Stimulated activated memory B cell treated with anti-CD40 and anti-IgM and Interleukin-4, amounts not matched to agents 10 μg/mL and 1 μg/mL and 100 μg/mL, for 72 hours (primary cell): ENCODE results near the gene OR2AG1.

Source experiments
- ATAC-seq: fragments of 150-1000 bp; cut with Tn5 transposase; 2 replicates; pipeline ENCODE4 v1.10.0; 2021
- H3K27ac Mint-ChIP-seq: one replicate; pipeline ENCODE4 v1.8.0; 2022; ENCODE audit warnings: mild to moderate bottlenecking, mixed read lengths
- H3K27me3 Mint-ChIP-seq: one replicate; pipeline ENCODE4 v1.8.0; 2022; ENCODE audit warnings: mixed read lengths
- H3K36me3 Mint-ChIP-seq: one replicate; pipeline ENCODE4 v1.8.0; 2022; ENCODE audit warnings: mixed read lengths
- H3K4me1 Mint-ChIP-seq: one replicate; pipeline ENCODE4 v1.8.0; 2022; ENCODE audit warnings: mixed read lengths
- H3K4me3 Mint-ChIP-seq: one replicate; pipeline ENCODE4 v1.8.0; 2022; ENCODE audit warnings: mild to moderate bottlenecking, moderate library complexity, mixed read lengths
- H3K9me3 Mint-ChIP-seq: one replicate; pipeline ENCODE4 v1.8.0; 2022; ENCODE audit warnings: mixed read lengths

Gene OR2AG1, protein sequence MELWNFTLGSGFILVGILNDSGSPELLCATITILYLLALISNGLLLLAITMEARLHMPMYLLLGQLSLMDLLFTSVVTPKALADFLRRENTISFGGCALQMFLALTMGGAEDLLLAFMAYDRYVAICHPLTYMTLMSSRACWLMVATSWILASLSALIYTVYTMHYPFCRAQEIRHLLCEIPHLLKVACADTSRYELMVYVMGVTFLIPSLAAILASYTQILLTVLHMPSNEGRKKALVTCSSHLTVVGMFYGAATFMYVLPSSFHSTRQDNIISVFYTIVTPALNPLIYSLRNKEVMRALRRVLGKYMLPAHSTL

DNA sequence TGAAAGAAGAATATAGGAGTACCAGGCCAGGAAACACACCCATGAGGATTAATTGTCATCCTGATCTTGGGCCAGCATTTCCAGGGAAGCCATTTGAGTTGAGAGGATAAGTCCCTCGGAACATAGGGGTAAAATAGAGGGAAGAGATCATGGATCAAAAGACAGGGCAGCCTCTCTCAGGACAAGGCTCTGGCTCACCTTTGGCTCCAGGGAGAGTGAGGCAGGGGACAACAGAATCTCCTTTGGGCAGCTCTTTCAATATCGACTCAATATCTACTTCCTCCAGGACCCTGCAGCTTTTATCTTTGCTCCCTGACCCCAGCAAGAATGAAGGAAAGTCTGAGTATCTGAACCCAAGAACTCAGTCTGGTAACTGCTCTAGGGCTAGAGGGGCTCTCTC is at the start of gene OR2AG1:
OR2AG1 (plus strand) TSS at position 301 of the 400 bp plus-strand sequence. CDS start 2,018 bp downstream, outside the sequence.
- Mint-ChIP-seq H3K27me3 (peaks cover 6% of the 10 kb centered on the region), H3K9me3 (no peaks in the 10 kb centered on the region), H3K4me3 (no peak within 1 kb of the TSS), H3K27ac (no peak within 1 kb of the TSS), H3K36me3 (no peaks in the 10 kb centered on the region), H3K4me1 (no peaks in the 10 kb centered on the region)
- no peak for ATAC-seq

DNA sequence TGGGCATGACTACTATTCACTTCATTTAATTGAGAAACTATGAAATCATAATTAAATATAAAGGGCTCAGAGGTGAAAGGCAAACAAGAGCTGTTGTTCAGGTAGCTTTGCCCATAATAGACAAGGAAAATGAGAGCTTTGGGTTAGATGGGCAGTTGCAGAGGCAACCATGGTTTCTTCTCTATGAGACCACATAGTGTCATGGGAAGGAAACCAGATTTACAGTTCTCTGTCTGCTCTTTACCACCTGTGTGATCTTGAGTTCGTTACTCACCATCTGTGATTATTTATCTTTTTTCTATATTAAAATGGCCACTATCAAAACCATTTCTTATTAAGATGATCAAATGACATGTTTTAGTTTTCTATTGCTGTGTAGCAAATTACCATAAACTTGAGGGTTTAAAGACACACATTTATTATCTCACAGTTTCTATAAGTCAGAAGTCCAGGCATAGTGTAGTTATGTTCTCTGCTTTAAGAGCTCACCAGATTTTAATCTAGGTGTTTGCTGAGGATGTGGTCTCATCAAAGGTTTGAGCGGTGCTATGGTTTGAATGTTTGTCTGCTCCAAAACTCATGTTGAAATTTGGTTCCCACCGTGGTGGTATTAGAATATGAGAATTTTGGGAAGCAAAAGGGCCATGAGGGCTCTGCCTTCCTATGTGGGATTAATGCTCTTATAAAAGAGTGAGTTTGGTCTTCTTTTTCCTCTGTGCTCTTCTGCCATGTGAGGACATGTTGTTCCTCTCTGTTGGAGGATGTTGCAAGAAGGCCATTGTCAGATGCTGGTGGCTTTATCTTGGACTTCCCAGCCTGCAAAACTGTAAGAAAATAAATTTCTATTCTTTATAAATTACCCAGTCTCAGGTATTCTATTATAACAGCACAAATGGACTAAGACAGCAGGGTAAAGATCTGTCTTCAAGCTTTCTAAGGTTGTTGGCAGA is 49.2 kb upstream of the OR2AG1 start:
- peaks cover 52% of the 10 kb centered on the region for H3K4me1 Mint-ChIP-seq
- no peak overlapping the region for H3K27ac Mint-ChIP-seq
- H3K36me3 Mint-ChIP-seq: peaks cover 45% of the 10 kb centered on the region
- no peak for ATAC-seq
- H3K27me3 Mint-ChIP-seq: no peaks in the 10 kb centered on the region
- H3K9me3 Mint-ChIP-seq: no peaks in the 10 kb centered on the region
- H3K4me3 Mint-ChIP-seq: no peak overlapping the region

DNA sequence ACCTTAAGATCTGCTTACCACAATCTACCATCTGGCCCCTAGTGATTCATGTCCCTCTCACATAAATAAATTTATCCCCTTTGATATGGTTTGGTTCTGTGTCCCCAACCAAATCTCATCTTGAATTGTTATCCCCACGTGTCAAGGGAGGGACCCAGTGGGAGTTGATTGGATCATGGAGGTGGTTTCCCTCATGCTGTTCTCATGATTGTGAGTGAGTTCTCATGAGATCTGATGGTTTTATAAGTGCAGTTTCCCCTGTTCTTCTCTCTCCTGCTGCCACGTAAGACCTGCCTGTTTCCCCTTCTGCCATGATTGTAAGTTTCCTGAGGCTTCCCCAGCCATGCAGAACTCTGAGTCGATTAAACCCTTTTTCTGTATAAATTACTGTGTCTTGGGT is 48.2 kb upstream of the OR2AG1 start:
- Mint-ChIP-seq H3K4me3 (no peak overlapping the region), H3K27ac (peak overlapping the region; percentile 82), H3K36me3 (peaks cover 47% of the 10 kb centered on the region), H3K9me3 (no peaks in the 10 kb centered on the region), H3K4me1 (peaks cover 49% of the 10 kb centered on the region), H3K27me3 (no peaks in the 10 kb centered on the region)
- ATAC-seq: no peak

DNA sequence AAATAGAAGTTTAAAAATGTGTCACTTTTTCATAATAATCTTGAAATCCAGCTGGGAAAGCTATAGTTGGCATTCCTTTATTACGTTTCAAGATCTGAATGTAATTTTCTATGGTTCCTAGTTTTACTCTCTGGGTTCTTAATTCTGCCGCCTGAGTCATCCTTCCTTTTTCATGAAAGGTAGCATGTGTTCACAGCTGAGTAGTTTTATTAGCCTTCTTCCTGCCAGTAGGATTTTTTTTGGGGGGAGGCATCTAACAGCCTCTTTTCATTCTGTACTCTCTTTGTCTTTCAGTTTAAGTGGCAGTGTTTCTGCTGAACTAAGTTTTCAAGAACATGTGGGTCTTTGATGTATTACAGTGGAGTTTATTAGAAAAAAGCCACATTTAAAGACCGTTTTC is 47.5 kb upstream of the OR2AG1 start:
- Mint-ChIP-seq H3K4me3 (peak overlapping the region; percentile 4), H3K9me3 (no peaks in the 10 kb centered on the region), H3K4me1 (peaks cover 54% of the 10 kb centered on the region), H3K27ac (peak overlapping the region; percentile 82), H3K27me3 (no peaks in the 10 kb centered on the region), H3K36me3 (peaks cover 48% of the 10 kb centered on the region)
- ATAC-seq: no peak

DNA sequence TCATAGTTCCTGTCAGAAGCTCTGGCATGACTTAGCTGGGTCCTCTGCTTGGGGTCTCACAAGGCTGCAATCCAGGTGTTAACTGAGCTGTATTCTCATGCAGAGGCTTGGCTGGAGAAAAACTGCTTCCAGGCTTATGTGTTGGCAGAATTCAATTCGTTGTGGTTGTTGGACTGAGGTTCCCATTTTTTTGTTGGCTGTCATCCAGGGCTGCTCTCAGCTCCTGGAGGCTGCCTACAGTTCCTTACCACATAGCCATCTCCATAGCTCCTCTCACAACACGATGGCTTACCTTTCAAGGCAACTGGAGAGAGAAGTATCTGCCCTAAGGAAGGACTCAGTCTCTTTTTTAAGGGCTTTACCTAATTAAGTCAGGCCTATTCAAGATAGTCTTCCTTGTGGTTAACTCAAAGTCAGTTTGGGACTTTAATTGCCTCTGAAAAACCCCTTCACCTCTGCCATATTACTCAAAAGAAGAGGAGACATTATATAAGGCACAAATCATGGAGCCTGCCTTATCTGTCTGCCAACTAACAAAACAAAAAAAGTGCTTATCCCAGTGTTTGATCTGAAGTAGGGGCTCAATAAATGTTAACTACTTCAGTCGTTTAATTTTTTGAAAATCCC is 46.2 kb upstream of the OR2AG1 start:
- Mint-ChIP-seq H3K9me3 (no peaks in the 10 kb centered on the region), H3K27me3 (no peaks in the 10 kb centered on the region), H3K4me3 (no peak overlapping the region), H3K4me1 (peaks cover 61% of the 10 kb centered on the region), H3K27ac (peak overlapping the region; percentile 82), H3K36me3 (peaks cover 50% of the 10 kb centered on the region)
- ATAC-seq: peak; percentile 67

DNA sequence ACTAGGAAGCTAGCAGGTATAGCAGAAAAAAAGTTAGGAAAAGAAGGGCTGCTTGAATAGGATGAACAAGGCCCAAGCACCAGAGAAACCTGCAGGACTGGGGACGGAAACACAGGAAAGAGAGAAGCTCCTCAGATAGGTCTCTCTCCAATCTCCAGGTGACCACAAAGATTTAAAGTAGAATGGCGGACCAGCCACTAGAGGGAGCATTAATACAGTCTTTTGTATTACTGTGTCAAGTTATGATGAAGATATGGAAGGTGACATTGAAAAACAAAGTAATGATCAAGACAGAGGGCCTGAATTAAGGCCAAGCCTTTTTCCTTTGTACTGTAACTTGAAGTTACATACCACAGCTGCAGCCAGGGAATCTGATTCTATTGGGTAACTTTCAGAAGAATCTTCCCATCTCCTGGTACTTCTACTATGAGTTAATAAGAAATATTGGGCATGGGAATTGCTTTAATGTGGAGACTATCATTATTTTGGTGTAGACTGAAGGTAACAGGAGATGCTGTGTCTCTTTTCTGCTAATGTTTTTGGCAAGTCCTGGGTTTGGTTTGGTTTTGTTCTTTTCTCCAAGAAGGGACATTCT is 44.9 kb upstream of the OR2AG1 start:
- H3K27me3 Mint-ChIP-seq: no peaks in the 10 kb centered on the region
- ATAC-seq: peak; percentile 76
- peaks cover 52% of the 10 kb centered on the region for H3K36me3 Mint-ChIP-seq
- no peaks in the 10 kb centered on the region for H3K9me3 Mint-ChIP-seq
- peaks cover 61% of the 10 kb centered on the region for H3K4me1 Mint-ChIP-seq
- H3K4me3 Mint-ChIP-seq: no peak overlapping the region
- peak overlapping the region; percentile 82 for H3K27ac Mint-ChIP-seq

DNA sequence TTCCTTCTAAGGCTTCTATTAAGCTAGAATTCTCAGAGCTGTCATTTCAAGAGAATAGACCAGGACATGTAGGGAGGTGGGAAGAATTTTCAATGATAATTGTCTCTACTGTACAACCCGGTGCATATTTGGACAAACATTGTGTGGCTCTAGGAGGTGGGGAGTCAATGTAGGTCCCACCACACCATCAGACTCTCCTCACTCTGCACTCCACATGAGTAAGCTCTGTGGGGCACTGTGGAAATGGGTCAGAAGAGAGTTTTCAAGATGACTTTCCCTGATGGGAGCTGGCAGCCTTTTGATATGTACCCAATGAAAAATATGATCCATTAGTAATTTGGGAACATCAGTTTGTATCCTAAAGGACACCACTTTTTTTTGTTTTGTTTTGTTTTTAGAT is 44.2 kb upstream of the OR2AG1 start:
- ATAC-seq: no peak

DNA sequence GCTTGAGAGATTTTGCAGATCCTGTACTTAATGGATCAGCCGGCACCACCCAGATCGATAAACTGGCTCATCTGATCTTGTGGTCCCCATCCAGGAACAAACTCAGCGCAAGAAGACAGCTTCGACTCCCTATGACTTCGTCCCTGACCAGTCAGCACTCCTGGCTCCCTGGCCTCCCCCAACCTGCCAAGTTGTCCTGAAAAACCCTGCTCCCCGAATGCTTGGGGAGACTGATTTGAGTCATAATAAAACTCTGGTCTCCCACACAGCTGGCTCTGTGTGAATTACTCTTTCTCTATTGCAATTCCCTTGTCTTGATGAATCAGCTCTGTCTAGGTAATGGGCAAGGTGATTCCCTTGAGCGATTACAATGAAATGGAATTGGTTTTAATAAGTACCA is 40.6 kb upstream of the OR2AG1 start:
- Mint-ChIP-seq H3K36me3 (peaks cover 30% of the 10 kb centered on the region), H3K9me3 (no peaks in the 10 kb centered on the region), H3K4me3 (peak overlapping the region; percentile 74), H3K27ac (no peak overlapping the region), H3K27me3 (no peaks in the 10 kb centered on the region), H3K4me1 (peaks cover 31% of the 10 kb centered on the region)
- ATAC-seq: no peak

More for the DNA sequence above, 44.2 kb upstream of the OR2AG1 start:
- H3K27me3 Mint-ChIP-seq: no peaks in the 10 kb centered on the region
- peak overlapping the region; percentile 82 for H3K27ac Mint-ChIP-seq
- peaks cover 58% of the 10 kb centered on the region for H3K36me3 Mint-ChIP-seq
- peaks cover 61% of the 10 kb centered on the region for H3K4me1 Mint-ChIP-seq
- no peak overlapping the region for H3K4me3 Mint-ChIP-seq
- no peaks in the 10 kb centered on the region for H3K9me3 Mint-ChIP-seq

DNA sequence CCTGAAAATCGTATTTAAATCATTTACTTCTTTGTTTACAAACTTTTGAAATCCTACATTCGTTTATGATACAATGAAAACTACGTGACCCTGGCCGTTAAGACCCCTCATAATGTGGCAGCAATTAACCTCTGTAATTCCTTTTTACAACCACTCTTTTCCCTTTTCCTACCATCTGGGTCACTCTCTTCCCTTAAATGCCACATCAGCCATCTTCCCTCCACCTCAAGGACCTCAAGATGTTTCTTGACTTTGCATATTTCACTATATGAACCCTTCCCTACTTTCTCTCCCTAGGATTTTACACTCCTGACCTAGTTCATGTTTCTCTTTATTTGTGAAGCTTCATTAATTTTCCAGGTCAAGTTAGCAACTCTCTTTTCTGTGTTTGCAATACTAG is 37.8 kb upstream of the OR2AG1 start:
- H3K4me3 Mint-ChIP-seq: no peak overlapping the region
- H3K9me3 Mint-ChIP-seq: no peaks in the 10 kb centered on the region
- no peak for ATAC-seq
- no peaks in the 10 kb centered on the region for H3K27me3 Mint-ChIP-seq
- H3K36me3 Mint-ChIP-seq: peaks cover 24% of the 10 kb centered on the region
- H3K4me1 Mint-ChIP-seq: peaks cover 9% of the 10 kb centered on the region
- H3K27ac Mint-ChIP-seq: no peak overlapping the region

DNA sequence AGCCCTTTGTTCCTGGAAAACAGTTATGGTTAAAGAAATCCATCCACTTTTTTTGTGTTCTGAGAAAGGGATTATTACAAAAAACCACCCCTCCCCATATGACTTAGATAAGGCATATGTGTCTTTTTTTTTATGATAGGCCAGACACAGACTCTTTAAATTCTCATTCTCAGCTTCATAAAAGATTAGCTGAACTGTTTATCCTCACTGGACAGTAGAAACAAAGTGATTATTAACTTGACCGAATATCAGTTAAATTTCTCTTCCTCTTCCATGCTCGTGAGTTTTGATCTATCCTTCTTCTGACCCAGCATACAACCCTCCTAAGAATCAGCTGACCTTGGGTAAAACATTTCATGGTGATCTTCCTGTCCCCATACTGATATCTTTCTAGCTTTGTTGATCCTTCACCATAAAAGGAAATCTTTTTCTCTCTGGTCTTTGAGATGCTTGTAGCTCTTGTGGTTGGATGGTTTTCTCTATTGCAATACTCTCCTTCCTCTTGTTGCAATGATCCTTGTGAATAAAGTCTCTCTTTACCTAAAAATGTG is 37.3 kb upstream of the OR2AG1 start:
- peak; percentile 76 for ATAC-seq
- no peaks in the 10 kb centered on the region for H3K9me3 Mint-ChIP-seq
- peaks cover 7% of the 10 kb centered on the region for H3K4me1 Mint-ChIP-seq
- peaks cover 21% of the 10 kb centered on the region for H3K36me3 Mint-ChIP-seq
- no peak overlapping the region for H3K4me3 Mint-ChIP-seq
- no peak overlapping the region for H3K27ac Mint-ChIP-seq
- H3K27me3 Mint-ChIP-seq: no peaks in the 10 kb centered on the region

DNA sequence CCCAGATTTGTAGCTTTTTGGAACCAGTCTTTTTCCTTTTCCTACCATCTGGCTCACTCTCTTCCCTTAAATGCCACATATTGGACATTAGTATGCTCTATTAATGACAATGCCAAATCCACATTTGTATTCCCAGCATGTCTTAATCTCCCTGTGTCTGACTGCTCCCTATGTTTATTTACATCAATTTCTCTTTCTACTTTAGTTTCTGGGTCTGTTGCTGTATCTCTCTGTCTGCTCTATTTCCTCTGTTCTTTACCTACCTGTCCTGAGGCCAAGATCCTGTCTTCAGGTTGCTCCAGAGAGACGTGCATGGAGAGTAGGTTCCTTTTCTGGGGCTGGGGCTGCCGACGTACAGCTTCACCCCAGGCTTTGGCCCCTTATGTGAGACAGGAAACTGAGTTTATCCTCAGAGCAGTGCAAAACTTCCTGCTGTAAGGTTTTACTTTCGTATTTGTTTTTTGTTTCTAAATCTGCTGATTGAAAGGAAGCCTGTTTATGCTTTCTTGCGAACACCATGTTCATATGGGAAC is 36.7 kb upstream of the OR2AG1 start:
- H3K4me3 Mint-ChIP-seq: no peak overlapping the region
- H3K27me3 Mint-ChIP-seq: no peaks in the 10 kb centered on the region
- peaks cover 15% of the 10 kb centered on the region for H3K36me3 Mint-ChIP-seq
- ATAC-seq: peak; percentile 87
- peaks cover 1% of the 10 kb centered on the region for H3K4me1 Mint-ChIP-seq
- H3K27ac Mint-ChIP-seq: no peak overlapping the region
- peaks cover 2% of the 10 kb centered on the region for H3K9me3 Mint-ChIP-seq

DNA sequence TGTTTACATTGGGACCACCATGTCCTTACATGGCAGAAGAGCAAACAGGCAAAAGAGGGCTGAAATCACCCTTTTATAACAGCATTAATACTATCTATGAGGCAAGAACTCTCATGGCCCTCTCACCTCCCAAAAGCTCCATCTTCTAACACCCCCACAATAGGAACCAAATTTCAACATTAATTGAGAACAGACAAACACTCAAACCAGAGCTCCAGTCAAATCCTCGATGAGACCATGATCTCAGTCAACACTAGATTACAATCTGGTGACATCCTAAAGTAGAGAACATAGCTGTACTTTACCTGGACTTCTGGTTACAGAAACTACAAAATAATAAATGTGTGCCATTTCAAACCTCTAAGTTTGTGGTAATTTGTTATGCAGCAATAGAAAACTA is 36.2 kb upstream of the OR2AG1 start:
- ATAC-seq: peak; percentile 17
- Mint-ChIP-seq H3K9me3 (peaks cover 2% of the 10 kb centered on the region), H3K27ac (no peak overlapping the region), H3K4me3 (no peak overlapping the region), H3K4me1 (no peaks in the 10 kb centered on the region), H3K27me3 (no peaks in the 10 kb centered on the region), H3K36me3 (peaks cover 15% of the 10 kb centered on the region)

DNA sequence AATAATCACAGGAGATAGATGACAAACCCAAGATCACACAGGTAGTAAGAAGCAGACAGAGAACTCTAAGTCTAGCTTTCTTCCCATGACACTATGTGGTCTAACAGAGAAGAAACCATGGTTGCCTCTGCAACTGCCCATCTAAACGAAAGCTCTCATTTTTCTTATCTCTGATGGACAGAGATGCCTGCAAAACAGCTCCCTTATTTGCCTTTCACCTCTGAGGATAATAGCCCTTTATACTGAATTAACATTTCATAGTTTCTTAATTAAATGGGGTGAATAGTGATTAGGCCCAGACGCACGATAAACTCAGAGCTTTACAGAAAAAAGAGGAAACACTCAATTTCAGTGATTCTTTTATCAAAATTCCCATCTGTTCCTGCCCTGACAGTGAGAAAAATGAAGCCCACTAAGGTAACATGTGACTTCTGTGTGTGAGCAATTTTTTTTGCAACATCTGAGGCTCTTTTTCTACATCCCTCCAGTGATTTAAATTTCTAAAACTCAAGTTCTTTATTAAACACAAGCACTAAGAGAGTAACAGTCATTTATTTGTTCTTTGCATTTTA is 35.6 kb upstream of the OR2AG1 start:
- no peak for ATAC-seq
- Mint-ChIP-seq H3K27me3 (no peaks in the 10 kb centered on the region), H3K27ac (no peak overlapping the region), H3K36me3 (peaks cover 13% of the 10 kb centered on the region), H3K4me3 (no peak overlapping the region), H3K9me3 (peaks cover 2% of the 10 kb centered on the region), H3K4me1 (no peaks in the 10 kb centered on the region)

DNA sequence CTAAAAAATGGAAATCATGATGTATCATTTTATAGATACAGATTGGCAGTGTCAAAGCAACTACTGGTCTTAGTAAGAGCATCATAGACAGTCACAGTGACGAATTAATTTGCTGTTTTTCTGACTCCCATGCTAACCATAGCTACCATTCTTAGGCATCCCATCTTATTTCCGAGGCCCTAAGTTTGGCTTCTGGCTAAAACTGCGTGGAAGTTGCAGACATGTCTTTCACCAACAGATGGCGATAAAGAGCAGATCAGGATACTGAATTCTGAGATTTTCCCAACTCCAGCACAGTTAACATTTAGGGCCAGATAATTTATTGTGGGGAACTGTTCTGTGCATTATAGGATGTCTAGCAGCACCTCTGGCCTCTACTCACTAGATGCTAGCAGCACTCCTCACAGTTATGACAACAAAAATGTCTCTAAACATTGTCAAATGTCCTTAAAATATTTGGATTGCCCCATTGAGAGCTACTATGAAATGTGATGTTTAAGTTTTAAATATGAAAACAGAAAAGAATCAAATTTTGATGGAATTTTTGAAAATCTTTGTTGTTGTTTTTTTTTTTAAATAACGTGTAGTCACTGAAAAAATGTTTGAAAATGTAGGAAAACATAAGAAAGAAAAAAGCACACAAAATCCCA is 27.4 kb upstream of the OR2AG1 start:
- Mint-ChIP-seq H3K27me3 (no peaks in the 10 kb centered on the region), H3K36me3 (no peaks in the 10 kb centered on the region), H3K4me3 (no peak overlapping the region), H3K9me3 (peaks cover 2% of the 10 kb centered on the region), H3K27ac (no peak overlapping the region), H3K4me1 (no peaks in the 10 kb centered on the region)
- ATAC-seq: no peak
